ENCODE results near the gene MYRIP.
"Not testable (repeated sequence)": the region's sequence is repeated elsewhere in the genome, so short reads cannot be mapped to it uniquely, and the experiment has no call there.

The MYRIP gene

DNA sequence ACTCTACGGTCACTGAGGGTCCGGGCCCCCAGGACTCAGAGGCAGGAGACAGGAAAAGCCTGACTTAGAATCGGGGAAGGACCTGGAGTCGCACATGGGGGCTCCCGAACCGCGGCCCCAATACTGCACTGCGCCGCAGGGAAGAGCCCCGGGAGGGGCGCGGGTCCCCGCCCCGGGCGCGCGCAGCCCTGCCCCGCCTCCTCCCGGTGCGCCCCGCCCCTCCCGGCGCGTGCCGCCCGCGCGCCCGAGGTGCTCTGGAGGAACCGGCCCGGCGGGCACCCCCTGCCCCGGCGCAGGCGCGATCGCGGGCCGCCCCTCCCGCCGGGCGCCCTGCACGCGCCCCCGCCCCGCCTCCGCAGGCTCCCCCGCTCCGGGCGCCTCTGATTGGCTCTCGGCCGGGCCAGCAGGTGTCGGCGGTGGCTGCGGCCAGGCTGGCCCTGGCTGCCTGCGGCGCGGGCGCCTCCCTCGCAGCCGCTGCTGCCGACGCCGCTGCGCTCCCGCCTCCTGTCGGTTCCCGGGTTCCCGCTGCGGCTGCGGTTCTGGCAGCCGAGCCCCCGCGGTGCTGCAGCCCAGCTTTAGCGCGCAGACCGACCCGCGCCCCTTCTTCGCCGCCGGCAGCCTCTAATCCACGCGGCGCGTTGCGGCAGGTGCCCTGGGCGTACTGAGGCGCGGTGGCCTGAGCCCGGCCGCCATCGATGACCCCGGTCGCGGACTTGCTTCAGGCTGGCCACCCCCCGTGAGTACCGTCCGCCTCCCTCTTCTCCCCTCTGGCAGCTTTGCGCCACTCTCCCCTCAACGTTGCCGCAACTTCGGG, at the start of gene MYRIP:
MYRIP (plus strand) TSS at position 429 of the 814 bp plus-strand sequence. CDS start 91,208 bp downstream, outside the sequence.
- peak within 1 kb of the TSS; percentile 16 for H3K4me3 ChIP-seq (ENCODE audit: control insufficient read depth, low read depth, low read length)
- no peak for DNase-seq (ENCODE audit: low read depth)
- TF ChIP-seq, protein P1, sequence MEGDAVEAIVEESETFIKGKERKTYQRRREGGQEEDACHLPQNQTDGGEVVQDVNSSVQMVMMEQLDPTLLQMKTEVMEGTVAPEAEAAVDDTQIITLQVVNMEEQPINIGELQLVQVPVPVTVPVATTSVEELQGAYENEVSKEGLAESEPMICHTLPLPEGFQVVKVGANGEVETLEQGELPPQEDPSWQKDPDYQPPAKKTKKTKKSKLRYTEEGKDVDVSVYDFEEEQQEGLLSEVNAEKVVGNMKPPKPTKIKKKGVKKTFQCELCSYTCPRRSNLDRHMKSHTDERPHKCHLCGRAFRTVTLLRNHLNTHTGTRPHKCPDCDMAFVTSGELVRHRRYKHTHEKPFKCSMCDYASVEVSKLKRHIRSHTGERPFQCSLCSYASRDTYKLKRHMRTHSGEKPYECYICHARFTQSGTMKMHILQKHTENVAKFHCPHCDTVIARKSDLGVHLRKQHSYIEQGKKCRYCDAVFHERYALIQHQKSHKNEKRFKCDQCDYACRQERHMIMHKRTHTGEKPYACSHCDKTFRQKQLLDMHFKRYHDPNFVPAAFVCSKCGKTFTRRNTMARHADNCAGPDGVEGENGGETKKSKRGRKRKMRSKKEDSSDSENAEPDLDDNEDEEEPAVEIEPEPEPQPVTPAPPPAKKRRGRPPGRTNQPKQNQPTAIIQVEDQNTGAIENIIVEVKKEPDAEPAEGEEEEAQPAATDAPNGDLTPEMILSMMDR (IDR thresholded peaks at IDR 0.05; ENCODE audit: control insufficient read depth, insufficient read depth, low read depth, low read length, missing control alignments), result no peak

DNA sequence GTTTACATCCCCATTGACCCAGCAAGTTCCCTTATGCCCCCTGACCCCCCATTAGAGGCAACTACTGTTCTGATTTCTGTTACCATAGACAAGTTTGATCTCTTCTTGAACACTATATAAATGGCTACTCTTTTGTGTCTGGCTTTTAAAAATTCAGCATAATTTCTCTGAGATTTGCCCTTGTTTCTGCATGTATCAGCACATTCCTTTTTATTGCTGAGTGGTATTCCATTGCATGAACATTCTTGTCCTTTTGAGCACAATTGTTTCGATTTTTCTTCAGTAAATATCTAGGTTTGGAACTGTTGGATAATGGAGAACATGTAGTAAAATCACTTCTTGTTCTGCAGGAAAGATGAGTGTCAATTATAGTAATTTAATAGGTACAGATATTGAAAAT, 49.1 kb upstream of the MYRIP start:
- H3K4me3 ChIP-seq (ENCODE audit: control insufficient read depth, low read depth, low read length), result no peak overlapping the region
- TF ChIP-seq, protein P1 (IDR thresholded peaks at IDR 0.05; ENCODE audit: control insufficient read depth, insufficient read depth, low read depth, low read length, missing control alignments), result no peak
- DNase-seq (ENCODE audit: low read depth), result no peak

DNA sequence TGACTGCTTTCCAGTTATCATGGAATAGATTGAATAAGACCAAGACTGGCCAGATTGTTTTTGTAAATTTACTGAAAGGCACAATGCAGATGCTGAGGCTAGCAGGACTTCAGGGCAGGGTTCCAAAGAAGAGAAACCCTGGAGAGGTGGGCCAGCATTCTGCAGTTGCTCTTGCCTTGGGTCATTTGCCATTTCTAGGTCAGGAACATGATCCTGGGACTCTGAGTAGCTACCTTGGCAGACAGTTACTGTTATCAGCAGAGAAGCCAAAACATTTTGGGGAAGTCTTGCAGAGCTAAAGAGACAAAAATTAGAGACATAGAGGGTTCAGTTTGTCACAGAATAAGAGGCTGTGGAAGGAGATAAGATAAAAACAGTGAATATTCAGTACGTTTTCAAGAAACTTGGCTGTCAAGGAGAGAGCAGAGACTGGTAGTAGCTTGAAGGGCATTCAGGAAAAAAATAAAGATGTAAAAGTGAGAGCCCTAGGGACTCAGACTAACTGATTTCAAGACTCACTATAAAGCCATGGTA, 46.8 kb upstream of the MYRIP start:
- H3K4me3 ChIP-seq (ENCODE audit: control insufficient read depth, low read depth, low read length), result no peak overlapping the region
- no peak for DNase-seq (ENCODE audit: low read depth)
- TF ChIP-seq, protein P1 (IDR thresholded peaks at IDR 0.05; ENCODE audit: control insufficient read depth, insufficient read depth, low read depth, low read length, missing control alignments), result no peak

DNA sequence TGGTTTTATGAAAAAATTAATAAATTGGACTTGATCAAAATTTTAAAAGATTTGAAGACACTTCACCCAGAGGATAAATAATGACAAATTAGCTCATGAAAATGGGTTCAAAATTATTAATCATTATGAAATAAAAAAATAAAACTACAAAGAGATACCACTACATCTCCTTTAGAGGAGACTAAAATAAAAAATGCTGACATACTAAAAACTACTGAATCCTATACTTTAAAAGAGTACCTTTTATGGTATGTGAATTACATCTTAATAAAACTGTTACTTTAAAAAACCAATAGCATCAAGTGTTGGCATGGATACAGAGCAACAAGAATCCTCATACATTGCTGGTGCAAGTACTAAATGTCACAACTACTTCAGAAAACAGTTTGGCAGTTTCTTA, 46.0 kb upstream of the MYRIP start:
- no peak overlapping the region for H3K4me3 ChIP-seq (ENCODE audit: control insufficient read depth, low read depth, low read length)
- no peak for DNase-seq (ENCODE audit: low read depth)
- TF ChIP-seq, protein P1 (IDR thresholded peaks at IDR 0.05; ENCODE audit: control insufficient read depth, insufficient read depth, low read depth, low read length, missing control alignments), result no peak

DNA sequence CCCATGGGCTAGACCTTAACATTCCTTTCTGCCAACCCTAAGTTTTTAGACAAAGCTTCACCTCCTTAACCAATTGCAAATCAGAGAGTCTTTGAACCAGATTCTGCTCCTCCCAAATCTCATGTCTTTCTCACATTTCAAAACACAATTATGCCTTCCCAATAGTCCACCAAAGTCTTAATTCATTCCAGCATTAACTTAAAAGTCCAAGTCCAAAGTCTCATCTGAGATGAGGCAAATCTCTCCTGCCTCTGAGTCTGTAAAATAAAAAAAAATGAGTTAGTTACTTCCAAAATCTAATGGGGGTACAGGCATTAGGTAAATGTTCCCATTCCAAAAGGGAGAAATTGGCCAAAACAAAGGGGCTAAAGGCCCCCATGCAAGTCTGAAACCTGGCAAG, 43.8 kb upstream of the MYRIP start:
- TF ChIP-seq, protein P1 (IDR thresholded peaks at IDR 0.05; ENCODE audit: control insufficient read depth, insufficient read depth, low read depth, low read length, missing control alignments), result no peak
- no peak for DNase-seq (ENCODE audit: low read depth)
- no peak overlapping the region for H3K4me3 ChIP-seq (ENCODE audit: control insufficient read depth, low read depth, low read length)

DNA sequence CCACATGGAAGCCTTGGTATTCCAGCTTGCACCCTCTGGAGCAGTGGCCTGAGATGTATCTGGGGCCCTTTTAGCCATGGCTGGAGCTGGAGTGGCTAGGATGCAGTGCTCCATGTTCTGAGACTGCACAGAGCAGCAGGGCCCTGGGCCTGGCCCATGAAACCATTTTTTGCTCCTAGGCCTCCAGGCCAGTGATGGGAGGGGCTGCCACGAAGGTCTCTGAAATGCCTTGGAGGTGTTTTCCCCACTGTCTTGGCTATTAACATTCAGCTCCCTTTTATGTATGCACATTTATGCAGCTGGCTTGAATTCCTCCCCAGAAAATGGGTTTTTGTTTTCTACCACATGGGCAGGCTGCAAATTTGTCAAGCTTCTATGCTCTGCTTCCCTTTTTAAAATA, 43.0 kb upstream of the MYRIP start:
- DNase-seq (ENCODE audit: low read depth), result no peak
- no peak overlapping the region for H3K4me3 ChIP-seq (ENCODE audit: control insufficient read depth, low read depth, low read length)
- TF ChIP-seq, protein P1 (IDR thresholded peaks at IDR 0.05; ENCODE audit: control insufficient read depth, insufficient read depth, low read depth, low read length, missing control alignments), result no peak

DNA sequence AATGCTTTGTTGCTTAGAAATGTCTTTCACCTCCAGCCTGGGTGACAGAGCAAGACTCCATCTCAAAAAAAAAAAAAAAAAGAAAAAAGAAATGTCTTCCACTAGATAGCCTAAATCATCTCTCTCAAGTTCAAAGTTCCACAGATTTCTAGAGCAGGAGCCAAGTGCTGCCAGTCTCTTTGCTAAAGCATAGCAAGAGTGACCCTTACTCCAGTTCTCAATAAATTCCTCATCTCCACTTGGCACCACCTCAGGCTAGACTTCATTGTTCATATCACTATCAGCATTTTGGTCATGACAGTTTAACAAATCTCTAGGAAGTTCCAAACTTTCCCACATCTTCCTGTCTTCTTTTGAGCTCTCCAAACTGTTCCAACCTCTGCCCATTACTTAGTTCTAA, 42.5 kb upstream of the MYRIP start:
- not testable (repeated sequence) for DNase-seq (ENCODE audit: low read depth); H3K4me3 ChIP-seq (ENCODE audit: control insufficient read depth, low read depth, low read length)

DNA sequence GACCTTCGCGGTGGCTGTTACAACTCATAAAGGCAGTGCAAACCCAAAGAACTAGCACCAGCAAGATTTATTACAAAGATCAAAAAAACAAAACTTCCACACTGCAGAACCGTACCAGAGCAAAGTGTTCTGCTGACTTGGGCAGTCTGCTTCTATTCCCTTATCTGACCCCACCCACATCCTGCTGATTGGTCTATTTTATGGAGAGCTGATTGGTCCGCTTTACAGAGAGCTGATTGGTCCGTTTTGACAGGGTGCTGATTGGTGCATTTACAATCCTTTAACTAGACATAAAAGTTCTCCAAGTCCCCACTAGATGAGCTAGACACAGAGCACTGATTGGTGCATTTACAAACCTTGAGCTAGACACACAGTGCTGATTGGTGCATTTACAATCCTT, 31.2 kb upstream of the MYRIP start:
- not testable (repeated sequence) for H3K4me3 ChIP-seq (ENCODE audit: control insufficient read depth, low read depth, low read length); DNase-seq (ENCODE audit: low read depth)

Measured in AG09309 (cell line).